ENCODE data around the gene HNRNPUL1. TPM values are rescaled to one million over a fixed set of nuclear protein-coding genes. Genes with fewer than 3 reads are reported as not detected.

HNRNPUL1 gene
- total and polyA plus RNA-seq, 2 donors (not counting 3 experiments of a cell fraction or from before 2014, with no cell fraction given) = 83.2 to 261 TPM

DNA sequence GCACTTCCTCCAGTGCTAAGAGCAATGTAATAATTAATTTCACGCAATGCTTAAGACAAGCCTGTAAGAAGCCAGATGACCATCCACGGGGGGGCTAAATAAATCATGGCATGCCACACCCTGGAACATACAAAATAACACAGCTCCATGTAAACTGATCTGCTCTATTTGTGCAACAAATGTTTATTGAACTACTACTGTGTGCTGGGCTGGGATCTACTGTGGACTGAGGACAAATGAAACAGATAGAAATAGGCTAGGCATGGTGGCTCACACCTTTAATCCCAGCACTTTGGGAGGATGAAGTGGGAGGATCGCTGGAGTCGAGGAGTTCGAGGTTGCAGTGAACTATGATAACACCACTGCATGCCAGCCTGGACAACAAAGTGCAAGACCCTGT, 68.3 kb downstream of the HNRNPUL1 start:
- no TSS peak for BruUV-seq (replicated peaks)
- no peaks in the 10 kb centered on the region for H3K27me3 ChIP-seq (ENCODE audit: control insufficient read depth in 2 of 2, insufficient read depth in 2 of 2, low read length in 2 of 2)
- no peaks in the 10 kb centered on the region for H3K9me1 ChIP-seq (replicated peaks; ENCODE audit: control insufficient read depth, extremely low read depth, insufficient read depth, low read length)
- H3K27ac ChIP-seq (ENCODE audit: insufficient read depth, low read depth, low read length) = no peak overlapping the region
- H3K79me2 ChIP-seq (ENCODE audit: control insufficient read depth, insufficient read depth, low read length) = peaks cover 24% of the 10 kb centered on the region
- no peak overlapping the region for H3K4me2 ChIP-seq (ENCODE audit: insufficient read depth, low read length)
- POLR2A ChIA-PET = no interaction called here
- FAIRE-seq (no peak), DNase-seq (ENCODE audit: low read depth, low spot score) (no peak)
- H3K9me3 ChIP-seq (replicated peaks; ENCODE audit: control insufficient read depth, insufficient read depth, low read length) = no peaks in the 10 kb centered on the region
- CTCF ChIA-PET = no interaction called here
- peaks cover 19 to 47% of the 10 kb centered on the region in 2 experiments for H3K36me3 ChIP-seq (ENCODE audit: control insufficient read depth in 2 of 2, extremely low read depth in 1 of 2, insufficient read depth in 2 of 2, low read length in 2 of 2)
- H4K20me1 ChIP-seq (replicated peaks; ENCODE audit: control insufficient read depth, extremely low read depth, insufficient read depth, low read length) = no peaks in the 10 kb centered on the region
- intact Hi-C loops (cut with micrococcal nuclease) = no loop called here
- TF ChIP-seq POLR2A (IDR thresholded peaks at IDR 0.05; ENCODE audit: low read depth, low read length) (peak; percentile 13), POLR2AphosphoS5 (IDR thresholded peaks at IDR 0.05; ENCODE audit: insufficient read depth, low read depth, low read length) (no peak)
- TF ChIP-seq, protein P1, sequence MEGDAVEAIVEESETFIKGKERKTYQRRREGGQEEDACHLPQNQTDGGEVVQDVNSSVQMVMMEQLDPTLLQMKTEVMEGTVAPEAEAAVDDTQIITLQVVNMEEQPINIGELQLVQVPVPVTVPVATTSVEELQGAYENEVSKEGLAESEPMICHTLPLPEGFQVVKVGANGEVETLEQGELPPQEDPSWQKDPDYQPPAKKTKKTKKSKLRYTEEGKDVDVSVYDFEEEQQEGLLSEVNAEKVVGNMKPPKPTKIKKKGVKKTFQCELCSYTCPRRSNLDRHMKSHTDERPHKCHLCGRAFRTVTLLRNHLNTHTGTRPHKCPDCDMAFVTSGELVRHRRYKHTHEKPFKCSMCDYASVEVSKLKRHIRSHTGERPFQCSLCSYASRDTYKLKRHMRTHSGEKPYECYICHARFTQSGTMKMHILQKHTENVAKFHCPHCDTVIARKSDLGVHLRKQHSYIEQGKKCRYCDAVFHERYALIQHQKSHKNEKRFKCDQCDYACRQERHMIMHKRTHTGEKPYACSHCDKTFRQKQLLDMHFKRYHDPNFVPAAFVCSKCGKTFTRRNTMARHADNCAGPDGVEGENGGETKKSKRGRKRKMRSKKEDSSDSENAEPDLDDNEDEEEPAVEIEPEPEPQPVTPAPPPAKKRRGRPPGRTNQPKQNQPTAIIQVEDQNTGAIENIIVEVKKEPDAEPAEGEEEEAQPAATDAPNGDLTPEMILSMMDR (IDR thresholded peaks at IDR 0.05; ENCODE audit: extremely low read depth in 1 of 2, insufficient read depth in 1 of 2, low read depth in 1 of 2, low read length in 2 of 2) = no peak
- H3K4me1 ChIP-seq (ENCODE audit: control insufficient read depth, extremely low read depth, insufficient read depth, low read length) = peaks cover 22% of the 10 kb centered on the region
- dilution Hi-C loops (cut with MboI; ENCODE audit: extremely low pct_ligation_motif_present, low sequenced_read_pairs) = no loop called here
- no peak overlapping the region for H3K4me3 ChIP-seq (replicated peaks in 1 of 3; ENCODE audit: insufficient read depth in 1 of 3, low read depth in 1 of 3, low read length in 3 of 3)
- no peak overlapping the region for H2AFZ ChIP-seq (ENCODE audit: low read depth, low read length)
- no peak overlapping the region for H3K9ac ChIP-seq (replicated peaks; ENCODE audit: extremely low read depth, insufficient read depth, low read length)

DNA sequence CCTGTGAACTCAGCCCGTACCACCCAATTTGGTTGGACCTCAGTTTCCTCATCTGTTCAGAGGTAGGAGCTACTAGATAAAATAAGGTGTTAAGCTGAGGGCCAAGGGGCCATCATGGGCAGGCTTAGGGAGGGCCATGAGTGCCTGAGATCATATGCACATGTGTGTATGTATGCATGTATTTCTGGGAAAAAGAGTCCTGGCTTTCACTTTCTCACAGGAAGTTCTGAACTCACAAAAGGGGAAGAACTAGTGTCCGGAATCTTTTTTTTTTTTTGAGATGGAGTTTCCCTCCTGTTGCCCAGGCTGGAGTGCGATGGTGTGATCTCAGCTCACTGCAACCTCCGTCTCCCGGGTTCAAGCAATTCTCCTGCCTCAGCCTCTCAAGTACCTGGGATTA, 70.6 kb downstream of the HNRNPUL1 start:
- peak; percentile 46 for DNase-seq (ENCODE audit: low read depth, low spot score)
- Histone ChIP-seq H2AFZ (ENCODE audit: low read depth, low read length) (no peak overlapping the region), H3K4me2 (ENCODE audit: insufficient read depth, low read length) (no peak overlapping the region), H3K79me2 (ENCODE audit: control insufficient read depth, insufficient read depth, low read length) (peaks cover 37% of the 10 kb centered on the region), H4K20me1 (replicated peaks; ENCODE audit: control insufficient read depth, extremely low read depth, insufficient read depth, low read length) (no peaks in the 10 kb centered on the region), H3K4me1 (ENCODE audit: control insufficient read depth, extremely low read depth, insufficient read depth, low read length) (peaks cover 5% of the 10 kb centered on the region), H3K9me1 (replicated peaks; ENCODE audit: control insufficient read depth, extremely low read depth, insufficient read depth, low read length) (no peaks in the 10 kb centered on the region), H3K27ac (ENCODE audit: insufficient read depth, low read depth, low read length) (peak overlapping the region; percentile 40), H3K36me3 (ENCODE audit: control insufficient read depth in 2 of 2, extremely low read depth in 1 of 2, insufficient read depth in 2 of 2, low read length in 2 of 2) (peaks cover 25 to 48% of the 10 kb centered on the region in 2 experiments), H3K27me3 (ENCODE audit: control insufficient read depth in 2 of 2, insufficient read depth in 2 of 2, low read length in 2 of 2) (no peaks in the 10 kb centered on the region), H3K9me3 (replicated peaks; ENCODE audit: control insufficient read depth, insufficient read depth, low read length) (no peaks in the 10 kb centered on the region), H3K4me3 (replicated peaks in 1 of 3; ENCODE audit: insufficient read depth in 1 of 3, low read depth in 1 of 3, low read length in 3 of 3) (no peak overlapping the region), H3K9ac (replicated peaks; ENCODE audit: extremely low read depth, insufficient read depth, low read length) (no peak overlapping the region)
- ChIA-PET POLR2A (no interaction called here), CTCF (interaction anchor here (1.3 kb wide), 1 partner anchor 13 kb away, joined by 4 read pairs; no protein-coding TSS in a partner anchor)
- BruUV-seq (replicated peaks) = no TSS peak
- FAIRE-seq = no peak
- dilution Hi-C loops (cut with MboI; ENCODE audit: extremely low pct_ligation_motif_present, low sequenced_read_pairs) = no loop called here
- TF ChIP-seq, protein P2, sequence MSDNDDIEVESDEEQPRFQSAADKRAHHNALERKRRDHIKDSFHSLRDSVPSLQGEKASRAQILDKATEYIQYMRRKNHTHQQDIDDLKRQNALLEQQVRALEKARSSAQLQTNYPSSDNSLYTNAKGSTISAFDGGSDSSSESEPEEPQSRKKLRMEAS (IDR thresholded peaks at IDR 0.05; ENCODE audit: insufficient read depth, insufficient read length) = no peak
- TF ChIP-seq MYC (IDR thresholded peaks at IDR 0.05; ENCODE audit: low read depth, low read length) (no peak), JUN (IDR thresholded peaks at IDR 0.05; ENCODE audit: borderline replicate concordance, insufficient read depth, insufficient read length, low read depth) (no peak), GATA2 (IDR thresholded peaks at IDR 0.05; ENCODE audit: insufficient read depth, insufficient read length, low read depth, low read length) (no peak), POLR2A (IDR thresholded peaks at IDR 0.05; ENCODE audit: low read depth, low read length) (no peak), FOS (IDR thresholded peaks at IDR 0.05; ENCODE audit: borderline replicate concordance, insufficient read depth, low read length) (no peak), POLR2AphosphoS5 (IDR thresholded peaks at IDR 0.05; ENCODE audit: insufficient read depth, low read depth, low read length) (no peak)
- TF ChIP-seq, protein P1 (IDR thresholded peaks at IDR 0.05; ENCODE audit: extremely low read depth in 1 of 2, insufficient read depth in 1 of 2, low read depth in 1 of 2, low read length in 2 of 2) = no peak
- intact Hi-C loops (cut with micrococcal nuclease) = no loop called here

All from endothelial cell of umbilical vein (primary cell).